Trophoblast cell (in vitro differentiated cells and primary cell): ENCODE measurements around the gene GJB4.

Source experiments
- DNase-seq, 2 donors: peaks; one replicate each; pipeline ENCODE4 v3.0.0-alpha.2; 2016
- H2AFZ ChIP-seq: 2 replicates; pipeline ENCODE4 v1.6.1; 2013; ENCODE audit warnings: low read length, moderate library complexity, mild to moderate bottlenecking; ENCODE audit not compliant: insufficient read depth, poor library complexity
- H2AK5ac ChIP-seq: 2 replicates; pipeline ENCODE4 v1.6.1; 2013; ENCODE audit warnings: mild to moderate bottlenecking, low read length
- H2BK120ac ChIP-seq: 2 replicates; pipeline ENCODE4 v1.6.1; 2013; ENCODE audit warnings: low read length, mild to moderate bottlenecking, moderate library complexity; ENCODE audit not compliant: insufficient read depth, poor library complexity
- H2BK12ac ChIP-seq: 2 replicates; pipeline ENCODE4 v1.6.1; 2013; ENCODE audit warnings: mild to moderate bottlenecking, low read length, moderate library complexity
- H2BK5ac ChIP-seq: 2 replicates; pipeline ENCODE4 v1.6.1; 2013; ENCODE audit warnings: low read length, low read depth, moderate library complexity, mild to moderate bottlenecking; ENCODE audit not compliant: poor library complexity
- H3K14ac ChIP-seq: 2 replicates; pipeline ENCODE4 v1.6.1; 2013; ENCODE audit warnings: mild to moderate bottlenecking, low read length
- H3K18ac ChIP-seq: 2 replicates; pipeline ENCODE4 v1.6.1; 2013; ENCODE audit warnings: mild to moderate bottlenecking, low read length
- H3K23ac ChIP-seq: 2 replicates; pipeline ENCODE4 v1.6.1; 2013; ENCODE audit warnings: low read length
- H3K27ac ChIP-seq: 2 replicates; pipeline ENCODE4 v1.5.1; 2013; ENCODE audit warnings: low read depth, mild to moderate bottlenecking, inconsistent platforms, low read length, moderate library complexity
- H3K27me3 ChIP-seq: 2 replicates; pipeline ENCODE4 v1.6.1; 2013; ENCODE audit warnings: inconsistent platforms, mild to moderate bottlenecking, low read length, moderate library complexity; ENCODE audit not compliant: insufficient read depth
- H3K36me3 ChIP-seq, 2 experiments: 1 replicate in 1 of 2; 2 replicates in 1 of 2; pipeline ENCODE4 v1.6.1; 2013; ENCODE audit warnings: low read length in 2 of 2, mild to moderate bottlenecking in 2 of 2, moderate library complexity in 1 of 2; ENCODE audit not compliant: insufficient read depth in 2 of 2, control insufficient read depth in 1 of 2
- H3K4ac ChIP-seq: 2 replicates; pipeline ENCODE4 v1.6.1; 2013; ENCODE audit warnings: low read depth, mild to moderate bottlenecking, low read length, moderate library complexity
- H3K4me1 ChIP-seq, 2 experiments: 1 replicate in 1 of 2; 2 replicates in 1 of 2; pipeline ENCODE4 v1.6.1; 2013; ENCODE audit warnings: low read length in 2 of 2, mild to moderate bottlenecking in 2 of 2, moderate library complexity in 1 of 2; ENCODE audit not compliant: insufficient read depth in 2 of 2, control insufficient read depth in 1 of 2
- H3K4me2 ChIP-seq: 2 replicates; pipeline ENCODE4 v1.6.1; 2013; ENCODE audit warnings: inconsistent platforms, mild to moderate bottlenecking, low read length, moderate library complexity
- H3K4me3 ChIP-seq: 2 replicates; pipeline ENCODE4 v1.5.1; 2013; ENCODE audit warnings: mild to moderate bottlenecking, low read depth, low read length, inconsistent platforms
- H3K79me1 ChIP-seq: one replicate; pipeline ENCODE4 v1.6.1; 2013; ENCODE audit warnings: low read length
- H3K79me2 ChIP-seq: 2 replicates; pipeline ENCODE4 v1.6.1; 2013; ENCODE audit warnings: low read length, mild to moderate bottlenecking; ENCODE audit not compliant: control insufficient read depth, insufficient read depth, poor library complexity
- H3K9ac ChIP-seq: 2 replicates; pipeline ENCODE4 v1.6.1; 2013; ENCODE audit warnings: mild to moderate bottlenecking, low read length
- H3K9me3 ChIP-seq: 2 replicates; pipeline ENCODE4 v1.6.1; 2013; ENCODE audit warnings: low read depth, mild to moderate bottlenecking, control low read depth, inconsistent platforms, low read length; ENCODE audit not compliant: insufficient read depth
- H4K12ac ChIP-seq: 2 replicates; pipeline ENCODE4 v1.6.1; 2013; ENCODE audit warnings: low read depth, mild to moderate bottlenecking, low read length, moderate library complexity
- H4K8ac ChIP-seq: 2 replicates; pipeline ENCODE4 v1.6.1; 2013; ENCODE audit warnings: low read depth, mild to moderate bottlenecking, low read length, moderate library complexity
- H4K91ac ChIP-seq: one replicate; pipeline ENCODE4 v1.6.1; 2013; ENCODE audit warnings: low read depth, mild to moderate bottlenecking, low read length, moderate library complexity
- WGBS: extraction: QIAGEN DNeasy Blood & Tissue Kit; methylation state at CpG from one replicate; pipeline ENCODE4 v1.1.7; 2013; ENCODE audit warnings: missing lambda C conversion rate; ENCODE audit not compliant: insufficient read length, insufficient coverage; ENCODE audit errors: extremely low coverage; 5-methylcytosine and 5-hydroxymethylcytosine counted together

The GJB4 gene

GRCh38 chr1:34794001-34794789 lies 34.7 kb downstream of the GJB4 start:
- H2BK5ac ChIP-seq, result no peak overlapping the region
- no peak overlapping the region for H3K4me3 ChIP-seq
- H3K36me3 ChIP-seq, result no peaks in the 10 kb centered on the region
- no peaks in the 10 kb centered on the region for H3K79me1 ChIP-seq
- DNase-seq, result no peak
- no peaks in the 10 kb centered on the region for H3K79me2 ChIP-seq
- H3K18ac ChIP-seq, result no peak overlapping the region
- H3K4ac ChIP-seq, result no peak overlapping the region
- H3K9ac ChIP-seq, result no peak overlapping the region
- no peak overlapping the region for H4K91ac ChIP-seq
- peaks cover 11% of the 10 kb centered on the region for H3K27me3 ChIP-seq
- no peak overlapping the region for H3K4me2 ChIP-seq
- H3K9me3 ChIP-seq, result peaks cover 1% of the 10 kb centered on the region
- H2AK5ac ChIP-seq, result no peak overlapping the region
- no peaks in the 10 kb centered on the region for H3K4me1 ChIP-seq
- H3K27ac ChIP-seq, result no peak overlapping the region
- H4K12ac ChIP-seq, result no peak overlapping the region
- H2BK12ac ChIP-seq, result no peak overlapping the region
- H2BK120ac ChIP-seq, result no peak overlapping the region
- H4K8ac ChIP-seq, result no peak overlapping the region
- H2AFZ ChIP-seq, result no peak overlapping the region
- H3K14ac ChIP-seq, result no peak overlapping the region
- no peak overlapping the region for H3K23ac ChIP-seq
- WGBS, result no CpG with 5 or more reads among the region's 40 CpGs

- H3K4me2 ChIP-seq, result no peak overlapping the region
- no peak overlapping the region for H3K14ac ChIP-seq
- no peaks in the 10 kb centered on the region for H3K36me3 ChIP-seq
- no peak overlapping the region for H3K18ac ChIP-seq
- H2BK12ac ChIP-seq, result no peak overlapping the region
- no peaks in the 10 kb centered on the region for H3K4me1 ChIP-seq
- H4K12ac ChIP-seq, result no peak overlapping the region
- no peak for DNase-seq
- H3K27ac ChIP-seq, result no peak overlapping the region
- no peak overlapping the region for H2BK120ac ChIP-seq
- no peak overlapping the region for H2BK5ac ChIP-seq
- H2AFZ ChIP-seq, result no peak overlapping the region
- H3K9me3 ChIP-seq, result peaks cover 1% of the 10 kb centered on the region
- no peak overlapping the region for H3K4me3 ChIP-seq
- H4K91ac ChIP-seq, result no peak overlapping the region
- H3K4ac ChIP-seq, result no peak overlapping the region
- H3K79me2 ChIP-seq, result no peaks in the 10 kb centered on the region
- peaks cover 11% of the 10 kb centered on the region for H3K27me3 ChIP-seq
- no peak overlapping the region for H3K23ac ChIP-seq
- no peak overlapping the region for H3K9ac ChIP-seq
- H4K8ac ChIP-seq, result no peak overlapping the region
- H2AK5ac ChIP-seq, result no peak overlapping the region
- H3K79me1 ChIP-seq, result no peaks in the 10 kb centered on the region
- no CpG with 5 or more reads among the region's 12 CpGs for WGBS
Observed at GRCh38 chr1:34794790-34795180, 35.2 kb downstream of the GJB4 start.

DNA sequence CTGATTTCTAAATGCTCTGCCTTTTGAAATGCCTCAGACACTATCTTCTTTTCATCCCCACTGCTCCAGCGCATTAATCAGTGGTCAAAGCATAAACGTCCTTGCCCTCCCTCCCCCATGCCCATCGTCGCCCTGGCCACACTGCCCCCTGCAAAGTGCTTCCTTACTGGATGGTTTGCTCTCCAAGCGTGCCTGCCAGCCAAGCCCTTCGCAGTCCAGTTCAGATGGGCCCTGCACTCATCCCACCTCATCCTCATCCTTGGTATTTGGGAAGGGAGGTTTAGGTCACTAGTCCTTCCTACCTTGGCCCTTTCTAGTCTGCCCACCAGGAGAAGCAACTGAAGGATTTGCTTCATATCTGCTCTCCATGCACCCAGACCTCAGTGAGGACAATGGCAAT lies 36.4 kb downstream of the GJB4 start:
- H3K79me1 ChIP-seq, result no peaks in the 10 kb centered on the region
- no peaks in the 10 kb centered on the region for H3K79me2 ChIP-seq
- H2BK5ac ChIP-seq, result no peak overlapping the region
- no peak overlapping the region for H3K4ac ChIP-seq
- WGBS, result no CpG with 5 or more reads among the region's 6 CpGs
- H3K9me3 ChIP-seq, result peaks cover 1% of the 10 kb centered on the region
- no peak overlapping the region for H2BK120ac ChIP-seq
- H3K9ac ChIP-seq, result no peak overlapping the region
- no peak overlapping the region for H3K23ac ChIP-seq
- no peak overlapping the region for H2AFZ ChIP-seq
- no peak overlapping the region for H4K91ac ChIP-seq
- H3K36me3 ChIP-seq, result no peaks in the 10 kb centered on the region
- peaks cover 11% of the 10 kb centered on the region for H3K27me3 ChIP-seq
- H3K18ac ChIP-seq, result no peak overlapping the region
- H2BK12ac ChIP-seq, result no peak overlapping the region
- H3K14ac ChIP-seq, result no peak overlapping the region
- no peak overlapping the region for H3K27ac ChIP-seq
- DNase-seq, result no peak
- H4K8ac ChIP-seq, result no peak overlapping the region
- H3K4me1 ChIP-seq, result no peaks in the 10 kb centered on the region
- H2AK5ac ChIP-seq, result no peak overlapping the region
- H3K4me3 ChIP-seq, result no peak overlapping the region
- no peak overlapping the region for H4K12ac ChIP-seq
- no peak overlapping the region for H3K4me2 ChIP-seq

DNA sequence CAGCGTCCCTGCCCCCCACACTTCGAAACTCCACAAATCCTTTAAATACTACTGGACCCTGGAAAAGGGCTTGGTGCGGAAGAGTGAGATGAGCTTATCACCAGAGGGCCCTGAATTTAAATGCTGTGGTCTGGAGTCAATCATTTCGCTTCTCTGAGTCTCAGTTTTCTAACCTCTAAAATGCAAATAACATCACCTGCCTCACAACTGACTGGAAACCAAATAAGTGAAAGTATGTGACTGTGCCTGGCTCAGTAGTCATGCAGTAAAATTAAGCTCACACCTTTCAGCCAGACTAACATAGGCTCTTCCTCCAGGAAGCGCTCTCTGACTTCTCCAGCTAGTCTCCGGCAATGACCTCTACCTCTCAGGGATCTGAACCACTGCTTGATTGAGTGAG lies 37.5 kb downstream of the GJB4 start:
- no peak overlapping the region for H3K4me2 ChIP-seq
- no peak overlapping the region for H2BK5ac ChIP-seq
- H2BK12ac ChIP-seq, result no peak overlapping the region
- H3K79me1 ChIP-seq, result no peaks in the 10 kb centered on the region
- no peak overlapping the region for H2AFZ ChIP-seq
- no peak overlapping the region for H4K91ac ChIP-seq
- no peak overlapping the region for H3K18ac ChIP-seq
- no peak overlapping the region for H4K12ac ChIP-seq
- no peak overlapping the region for H3K23ac ChIP-seq
- H3K27me3 ChIP-seq, result peaks cover 11% of the 10 kb centered on the region
- H3K27ac ChIP-seq, result no peak overlapping the region
- peaks cover 1% of the 10 kb centered on the region for H3K9me3 ChIP-seq
- no peak for DNase-seq
- H3K9ac ChIP-seq, result no peak overlapping the region
- no peak overlapping the region for H3K14ac ChIP-seq
- no CpG with 5 or more reads among the region's 6 CpGs for WGBS
- no peaks in the 10 kb centered on the region for H3K36me3 ChIP-seq
- no peaks in the 10 kb centered on the region for H3K79me2 ChIP-seq
- no peak overlapping the region for H3K4ac ChIP-seq
- no peaks in the 10 kb centered on the region for H3K4me1 ChIP-seq
- H2BK120ac ChIP-seq, result no peak overlapping the region
- H2AK5ac ChIP-seq, result no peak overlapping the region
- H3K4me3 ChIP-seq, result no peak overlapping the region
- H4K8ac ChIP-seq, result no peak overlapping the region
